ENCODE data around the gene MTR. TPM values are rescaled to one million over a fixed set of nuclear protein-coding genes. Genes with fewer than 3 reads are reported as not detected.

The MTR gene
- total RNA-seq, 1 experiment from 2014 or later, result 54.6 TPM

- POLR2A ChIA-PET, result interaction anchor here (1.1 to 1.8 kb wide), 2 partner anchors 9 to 26 kb away, joined by 5 to 7 read pairs; partner anchors contain the start of gene MTR
- CTCF ChIA-PET, result interaction anchor here (0.7 to 3.1 kb wide), 3 partner anchors 10 to 19 kb away, joined by 3 to 47 read pairs (median 5); no protein-coding TSS in a partner anchor
- H3K27ac Mint-ChIP-seq (ENCODE audit: low read depth, unreplicated experiment), result no peak overlapping the region
- H3K9me3 Mint-ChIP-seq (ENCODE audit: unreplicated experiment), result no peaks in the 10 kb centered on the region
- BruUV-seq (replicated peaks), result no TSS peak
- no peak overlapping the region for H3K4me3 Mint-ChIP-seq (ENCODE audit: unreplicated experiment)
- H3K36me3 Mint-ChIP-seq (ENCODE audit: insufficient read depth, unreplicated experiment), result no peaks in the 10 kb centered on the region
- intact Hi-C loops (cut with micrococcal nuclease), result no loop called here
- DNase-seq (ENCODE audit: unreplicated experiment), result no peak
- peaks cover 50% of the 10 kb centered on the region for H3K27me3 Mint-ChIP-seq (ENCODE audit: insufficient read depth, unreplicated experiment)
- TF ChIP-seq, protein P1, sequence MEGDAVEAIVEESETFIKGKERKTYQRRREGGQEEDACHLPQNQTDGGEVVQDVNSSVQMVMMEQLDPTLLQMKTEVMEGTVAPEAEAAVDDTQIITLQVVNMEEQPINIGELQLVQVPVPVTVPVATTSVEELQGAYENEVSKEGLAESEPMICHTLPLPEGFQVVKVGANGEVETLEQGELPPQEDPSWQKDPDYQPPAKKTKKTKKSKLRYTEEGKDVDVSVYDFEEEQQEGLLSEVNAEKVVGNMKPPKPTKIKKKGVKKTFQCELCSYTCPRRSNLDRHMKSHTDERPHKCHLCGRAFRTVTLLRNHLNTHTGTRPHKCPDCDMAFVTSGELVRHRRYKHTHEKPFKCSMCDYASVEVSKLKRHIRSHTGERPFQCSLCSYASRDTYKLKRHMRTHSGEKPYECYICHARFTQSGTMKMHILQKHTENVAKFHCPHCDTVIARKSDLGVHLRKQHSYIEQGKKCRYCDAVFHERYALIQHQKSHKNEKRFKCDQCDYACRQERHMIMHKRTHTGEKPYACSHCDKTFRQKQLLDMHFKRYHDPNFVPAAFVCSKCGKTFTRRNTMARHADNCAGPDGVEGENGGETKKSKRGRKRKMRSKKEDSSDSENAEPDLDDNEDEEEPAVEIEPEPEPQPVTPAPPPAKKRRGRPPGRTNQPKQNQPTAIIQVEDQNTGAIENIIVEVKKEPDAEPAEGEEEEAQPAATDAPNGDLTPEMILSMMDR (IDR thresholded peaks at IDR 0.05; ENCODE audit: unreplicated experiment), result no peak
- no peaks in the 10 kb centered on the region for H3K4me1 Mint-ChIP-seq (ENCODE audit: insufficient read depth, unreplicated experiment)
These were observed 26.5 kb upstream of the MTR start for GRCh38 chr1:236768601-236769000.

DNA sequence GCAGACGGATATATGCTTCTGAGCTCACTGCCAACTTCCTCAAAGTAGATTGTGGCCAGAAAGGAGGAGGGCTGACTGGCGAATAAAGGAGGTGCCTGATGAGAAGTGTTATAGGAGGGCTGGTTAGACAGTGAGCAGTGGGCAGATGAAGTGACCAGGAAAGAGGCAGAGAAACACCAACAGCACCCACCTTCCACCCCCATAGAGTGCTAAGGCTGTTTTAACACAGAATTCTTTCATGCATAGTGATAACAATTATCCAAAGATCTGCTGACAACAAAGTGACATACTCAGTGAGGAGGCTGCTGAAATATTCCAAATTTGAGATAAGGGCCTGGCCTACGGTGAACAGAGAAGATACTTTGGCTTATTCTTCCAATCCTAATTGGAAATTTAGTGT lies 21.2 kb upstream of the MTR start:
- TF ChIP-seq, protein P1 (IDR thresholded peaks at IDR 0.05; ENCODE audit: unreplicated experiment), result no peak
- Mint-ChIP-seq H3K27ac (ENCODE audit: low read depth, unreplicated experiment) (no peak overlapping the region), H3K4me1 (ENCODE audit: insufficient read depth, unreplicated experiment) (no peaks in the 10 kb centered on the region), H3K27me3 (ENCODE audit: insufficient read depth, unreplicated experiment) (peaks cover 27% of the 10 kb centered on the region), H3K4me3 (ENCODE audit: unreplicated experiment) (no peak overlapping the region), H3K9me3 (ENCODE audit: unreplicated experiment) (peaks cover 9% of the 10 kb centered on the region), H3K36me3 (ENCODE audit: insufficient read depth, unreplicated experiment) (no peaks in the 10 kb centered on the region)
- ChIA-PET POLR2A (no interaction called here), CTCF (interaction anchor here (0.9 to 1.8 kb wide), 4 partner anchors 14 to 37 kb away, joined by 3 to 10 read pairs (median 3); no protein-coding TSS in a partner anchor)
- no peak for DNase-seq (ENCODE audit: unreplicated experiment)
- intact Hi-C loops (cut with micrococcal nuclease), result no loop called here
- no TSS peak for BruUV-seq (replicated peaks)

GRCh38 chr1:236774926-236775325 lies 20.2 kb upstream of the MTR start:
- H3K4me1 Mint-ChIP-seq (ENCODE audit: insufficient read depth, unreplicated experiment), result no peaks in the 10 kb centered on the region
- no peaks in the 10 kb centered on the region for H3K36me3 Mint-ChIP-seq (ENCODE audit: insufficient read depth, unreplicated experiment)
- TF ChIP-seq, protein P1 (IDR thresholded peaks at IDR 0.05; ENCODE audit: unreplicated experiment), result peak; percentile 19
- peak; percentile 60 for DNase-seq (ENCODE audit: unreplicated experiment)
- peaks cover 17% of the 10 kb centered on the region for H3K27me3 Mint-ChIP-seq (ENCODE audit: insufficient read depth, unreplicated experiment)
- ChIA-PET CTCF (interaction anchor here (1.8 kb wide), 1 partner anchor 15 kb away, joined by 10 read pairs; no protein-coding TSS in a partner anchor), POLR2A (no interaction called here)
- no peak overlapping the region for H3K27ac Mint-ChIP-seq (ENCODE audit: low read depth, unreplicated experiment)
- BruUV-seq (replicated peaks), result no TSS peak
- H3K9me3 Mint-ChIP-seq (ENCODE audit: unreplicated experiment), result peaks cover 16% of the 10 kb centered on the region
- no peak overlapping the region for H3K4me3 Mint-ChIP-seq (ENCODE audit: unreplicated experiment)
- intact Hi-C loops (cut with micrococcal nuclease), result loop anchor here (1.0 kb wide), 1 partner anchor 166 kb away; no protein-coding TSS in a partner anchor

- Mint-ChIP-seq H3K27me3 (ENCODE audit: insufficient read depth, unreplicated experiment) (peaks cover 11% of the 10 kb centered on the region), H3K9me3 (ENCODE audit: unreplicated experiment) (peaks cover 16% of the 10 kb centered on the region), H3K4me1 (ENCODE audit: insufficient read depth, unreplicated experiment) (no peaks in the 10 kb centered on the region), H3K27ac (ENCODE audit: low read depth, unreplicated experiment) (no peak overlapping the region), H3K36me3 (ENCODE audit: insufficient read depth, unreplicated experiment) (no peaks in the 10 kb centered on the region), H3K4me3 (ENCODE audit: unreplicated experiment) (no peak overlapping the region)
- POLR2A ChIA-PET, result interaction anchor here (1.6 to 2.0 kb wide), 2 partner anchors 13 to 16 kb away, joined by 3 to 7 read pairs; partner anchors contain the start of gene MTR
- DNase-seq (ENCODE audit: unreplicated experiment), result no peak
- TF ChIP-seq, protein P1 (IDR thresholded peaks at IDR 0.05; ENCODE audit: unreplicated experiment), result no peak
- CTCF ChIA-PET, result interaction anchor here (0.5 to 1.9 kb wide), 4 partner anchors 11 to 499 kb away, joined by 3 to 9 read pairs (median 4); no protein-coding TSS in a partner anchor
- intact Hi-C loops (cut with micrococcal nuclease), result no loop called here
- no TSS peak for BruUV-seq (replicated peaks)
These were observed 15.8 kb upstream of the MTR start for GRCh38 chr1:236779312-236779711.

Data from MCF 10A (cell line).